GM18526 (cell line): ENCODE results near the gene SEMA3A.

Experiments used
- POLR2A ChIP-seq: IDR thresholded peaks from 3 replicates; pipeline ENCODE4 v1.6.1; 2011; ENCODE audit not compliant: insufficient read length; ENCODE audit errors: extremely low read depth

SEMA3A gene

GRCh38 chr7:84194484-84195271 lies at the start of gene SEMA3A:
SEMA3A (minus strand) TSS chr7:84194789; CDS start chr7:84194586, 203 bp downstream.
- no peak for TF ChIP-seq POLR2A

GRCh38 chr7:84238596-84238995 lies 44.0 kb upstream of the SEMA3A start:
- TF ChIP-seq POLR2A: no peak

GRCh38 chr7:84237533-84238173 lies 43.1 kb upstream of the SEMA3A start:
- no peak for TF ChIP-seq POLR2A

- TF ChIP-seq POLR2A: no peak
Measured at GRCh38 chr7:84236398-84236797, 41.8 kb upstream of the SEMA3A start.

GRCh38 chr7:84232646-84233045 lies 38.1 kb upstream of the SEMA3A start:
- TF ChIP-seq POLR2A: no peak

GRCh38 chr7:84231157-84231556 lies 36.6 kb upstream of the SEMA3A start:
- no peak for TF ChIP-seq POLR2A

- no peak for TF ChIP-seq POLR2A
Measured at GRCh38 chr7:84230491-84230890, 35.9 kb upstream of the SEMA3A start.

- TF ChIP-seq POLR2A: no peak
Measured at GRCh38 chr7:84228526-84228925, 33.9 kb upstream of the SEMA3A start.

- TF ChIP-seq POLR2A: no peak
Measured at GRCh38 chr7:84226759-84227158, 32.2 kb upstream of the SEMA3A start.

GRCh38 chr7:84224505-84224904 lies 29.9 kb upstream of the SEMA3A start:
- no peak for TF ChIP-seq POLR2A

GRCh38 chr7:84219310-84219709 lies 24.7 kb upstream of the SEMA3A start:
- no peak for TF ChIP-seq POLR2A

- TF ChIP-seq POLR2A: no peak
Measured at GRCh38 chr7:84218681-84219080, 24.1 kb upstream of the SEMA3A start.

GRCh38 chr7:84216472-84216871 lies 21.9 kb upstream of the SEMA3A start:
- no peak for TF ChIP-seq POLR2A

GRCh38 chr7:84210301-84210700 lies 15.7 kb upstream of the SEMA3A start:
- TF ChIP-seq POLR2A: no peak

GRCh38 chr7:84209006-84209405 lies 14.4 kb upstream of the SEMA3A start:
- no peak for TF ChIP-seq POLR2A

GRCh38 chr7:84207615-84208014 lies 13.0 kb upstream of the SEMA3A start:
- no peak for TF ChIP-seq POLR2A

- TF ChIP-seq POLR2A: no peak
Measured at GRCh38 chr7:84207025-84207424, 12.4 kb upstream of the SEMA3A start.
